ENCODE data around the gene INMT.

Gene INMT

DNA sequence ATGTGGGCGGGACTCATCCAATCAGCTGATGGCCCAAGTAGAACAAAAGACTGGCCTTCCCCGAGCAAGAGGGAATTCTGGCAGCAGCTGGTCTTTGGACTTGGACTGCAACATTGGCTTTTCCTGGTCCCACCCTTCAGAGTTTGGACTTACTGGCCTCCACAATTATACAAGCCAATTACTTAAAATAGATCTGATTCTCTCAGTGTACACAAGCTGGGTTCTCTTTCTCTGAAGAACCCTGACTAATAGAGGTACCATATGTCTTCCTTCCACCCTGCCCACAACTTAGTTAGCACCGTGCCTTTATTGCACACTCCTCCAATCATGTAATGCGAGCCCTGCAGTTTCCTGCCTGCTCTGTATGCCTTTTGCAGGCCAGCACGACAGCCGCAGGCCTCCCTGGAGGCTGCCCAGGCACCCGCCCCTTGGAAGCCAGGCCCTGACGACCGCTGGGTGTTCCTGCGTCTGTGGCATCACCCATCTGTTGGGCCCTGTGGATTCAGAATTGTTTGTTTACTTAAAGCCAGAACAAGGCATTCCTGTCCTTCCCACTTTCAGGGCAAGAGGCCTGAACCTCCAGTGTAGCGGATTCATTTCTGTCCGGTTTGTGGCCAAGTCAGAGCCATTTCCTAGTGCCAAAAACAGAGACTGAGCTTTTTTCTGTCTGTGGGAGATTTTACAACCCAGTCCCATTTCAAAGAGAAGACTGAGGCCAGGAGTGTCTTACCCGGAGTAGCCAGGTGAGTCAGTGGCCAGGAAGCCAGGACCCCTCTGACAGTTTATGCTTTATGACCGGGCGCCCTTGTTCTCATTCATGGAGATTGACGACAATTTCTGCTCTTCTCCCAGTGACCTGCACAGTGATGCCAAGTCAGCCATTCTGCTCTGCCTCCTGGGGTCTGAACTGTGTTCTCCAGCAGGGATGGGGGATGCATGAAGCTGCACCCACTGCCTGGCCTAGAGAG lies 968 bp upstream of the INMT start:
- DNase-seq (ENCODE audit: extremely low read depth in 1 of 2, low read depth in 1 of 2): no peak

DNA sequence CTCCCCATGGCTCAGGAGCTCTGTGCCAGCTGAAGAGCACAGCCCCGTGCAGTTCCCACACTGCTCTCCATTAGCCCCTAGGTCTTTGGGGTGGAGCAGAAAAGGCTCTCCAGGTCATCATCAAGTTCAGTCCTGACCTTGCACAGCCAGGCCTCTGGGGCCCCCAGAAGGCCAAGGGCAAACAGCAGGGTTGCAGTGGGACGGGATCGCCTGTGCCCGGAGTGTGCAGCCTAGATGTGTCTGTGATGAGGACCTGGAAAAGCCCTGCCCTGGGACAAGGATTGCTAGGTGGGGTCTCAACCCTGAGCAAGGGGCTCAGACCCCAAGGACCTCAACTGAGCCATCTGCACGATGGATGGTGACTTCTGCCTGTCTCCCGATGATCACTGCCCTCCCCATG lies 549 bp downstream of the INMT start:
- DNase-seq (ENCODE audit: extremely low read depth in 1 of 2, low read depth in 1 of 2): no peak

DNA sequence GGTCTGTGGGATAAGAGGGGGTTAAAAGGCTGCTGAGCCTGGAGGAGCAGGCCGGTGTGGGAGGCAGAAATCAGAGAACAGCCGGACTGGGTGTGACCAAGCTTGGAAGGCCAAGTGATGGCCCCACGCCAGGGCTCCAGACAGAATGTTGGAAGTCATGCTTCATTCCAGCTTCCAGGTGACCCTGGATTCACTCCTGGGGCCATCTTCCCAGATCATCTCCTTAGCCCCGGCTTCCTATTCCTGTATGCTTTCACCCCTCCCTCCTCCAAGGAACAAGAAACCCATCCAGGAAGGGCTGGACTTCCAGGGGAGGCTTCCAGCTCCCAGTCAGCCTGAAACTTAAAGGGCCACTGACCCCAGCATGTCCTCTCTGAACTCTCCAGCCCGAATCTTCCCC lies 1.0 kb downstream of the INMT start:
- no peak for DNase-seq (ENCODE audit: extremely low read depth in 1 of 2, low read depth in 1 of 2)

DNA sequence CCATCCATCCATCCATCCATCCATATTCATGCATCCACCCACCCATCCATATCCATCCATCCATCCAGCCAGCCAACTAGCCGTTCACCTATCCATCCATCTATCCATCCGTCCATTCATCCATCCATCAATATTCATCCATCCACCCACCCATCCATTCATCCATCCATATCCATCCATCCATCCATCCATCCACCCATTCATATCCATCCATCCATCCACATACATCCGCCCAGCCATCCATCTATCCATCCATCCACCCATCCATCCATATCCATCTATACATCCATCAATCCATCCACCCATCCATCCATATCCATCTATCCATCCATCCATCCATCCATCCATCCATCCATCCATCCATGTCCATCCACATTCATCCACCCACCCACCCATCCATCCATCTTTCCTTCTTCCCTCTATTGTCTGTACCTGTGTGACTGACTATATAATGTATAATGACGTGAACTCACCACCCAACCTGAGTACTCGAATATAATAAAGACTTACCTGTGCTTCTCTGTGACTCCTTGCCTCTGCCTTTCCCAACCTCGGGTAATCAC lies 2.5 kb downstream of the INMT start:
- no peak for DNase-seq (ENCODE audit: extremely low read depth in 1 of 2, low read depth in 1 of 2)

DNA sequence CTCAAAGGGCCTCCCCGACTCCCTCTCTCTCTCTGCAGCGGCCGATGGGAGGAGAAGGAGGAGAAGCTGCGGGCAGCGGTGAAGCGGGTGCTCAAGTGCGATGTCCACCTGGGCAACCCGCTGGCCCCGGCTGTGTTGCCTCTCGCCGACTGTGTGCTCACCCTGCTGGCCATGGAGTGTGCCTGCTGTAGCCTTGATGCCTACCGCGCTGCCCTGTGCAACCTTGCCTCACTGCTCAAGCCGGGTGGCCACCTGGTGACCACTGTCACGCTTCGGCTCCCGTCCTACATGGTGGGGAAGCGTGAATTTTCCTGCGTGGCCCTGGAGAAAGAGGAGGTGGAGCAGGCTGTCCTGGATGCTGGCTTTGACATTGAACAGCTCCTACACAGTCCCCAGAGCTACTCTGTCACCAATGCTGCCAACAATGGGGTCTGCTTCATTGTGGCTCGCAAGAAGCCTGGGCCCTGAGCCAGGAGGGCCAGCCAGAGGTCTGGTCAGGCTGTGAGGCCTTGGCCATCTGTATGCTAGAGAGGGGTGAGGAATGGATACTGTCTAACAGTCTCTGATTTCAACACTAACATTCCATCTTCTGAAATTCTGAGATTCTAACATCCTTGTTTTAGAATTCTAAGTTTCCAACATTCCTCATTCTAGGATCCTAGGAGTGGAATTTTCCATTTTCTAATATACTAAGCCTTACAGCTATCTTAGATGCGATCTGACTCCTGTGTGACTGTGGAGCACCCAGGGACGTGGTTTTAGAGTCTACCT lies 3.6 kb downstream of the INMT start:
- no peak for DNase-seq (ENCODE audit: extremely low read depth in 1 of 2, low read depth in 1 of 2)

DNA sequence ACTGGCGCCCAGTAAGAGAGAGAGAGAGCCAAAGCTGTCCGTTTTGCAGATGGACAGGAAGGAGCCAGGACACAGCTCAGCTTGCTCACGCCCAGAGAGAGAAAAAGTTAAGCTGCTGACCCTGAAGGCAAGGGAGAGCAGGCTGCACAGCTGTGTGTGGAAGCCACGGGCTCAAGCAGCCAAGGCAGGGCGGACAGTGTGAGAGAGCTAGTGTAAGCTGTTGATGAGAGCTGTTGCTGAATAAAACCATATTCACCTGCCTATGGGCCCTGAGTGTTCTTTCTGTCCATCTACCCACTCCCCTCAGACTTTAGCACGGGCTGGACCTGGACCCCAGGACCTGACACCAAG lies 5.4 kb downstream of the INMT start:
- no peak for DNase-seq (ENCODE audit: extremely low read depth in 1 of 2, low read depth in 1 of 2)

DNA sequence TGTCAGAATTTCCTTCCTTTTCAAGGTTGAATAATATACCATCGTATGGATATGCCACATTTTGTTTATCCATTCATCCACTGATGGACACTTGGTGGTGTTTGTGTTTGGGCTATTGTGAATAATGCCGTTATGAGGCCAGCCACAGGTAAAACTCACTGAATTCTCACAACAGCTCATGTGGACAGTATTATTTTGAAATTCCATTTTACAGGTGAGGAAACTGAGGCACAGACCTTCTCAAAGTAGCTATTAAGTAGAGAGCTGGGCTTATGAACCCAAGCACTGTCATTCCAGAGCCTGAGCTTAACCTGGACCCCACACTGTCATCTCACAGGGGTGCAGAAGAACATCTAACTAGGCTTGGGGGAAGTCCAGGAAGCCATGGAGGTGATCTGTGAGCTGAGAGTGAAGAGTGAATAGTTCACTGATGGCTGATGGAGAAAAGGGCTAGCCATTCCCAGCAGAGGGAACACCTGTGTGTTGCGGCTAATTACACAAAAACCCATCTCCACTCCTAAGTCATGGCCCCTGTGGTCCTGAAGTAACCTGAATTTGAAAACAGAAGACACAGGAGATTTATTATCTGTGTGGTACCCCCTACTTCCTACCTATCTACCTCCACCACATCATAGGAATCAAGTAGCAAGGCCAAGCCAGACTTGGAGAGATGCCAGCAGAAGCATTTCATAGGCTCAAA lies 8.7 kb downstream of the INMT start:
- DNase-seq (ENCODE audit: extremely low read depth in 1 of 2, low read depth in 1 of 2): no peak

DNA sequence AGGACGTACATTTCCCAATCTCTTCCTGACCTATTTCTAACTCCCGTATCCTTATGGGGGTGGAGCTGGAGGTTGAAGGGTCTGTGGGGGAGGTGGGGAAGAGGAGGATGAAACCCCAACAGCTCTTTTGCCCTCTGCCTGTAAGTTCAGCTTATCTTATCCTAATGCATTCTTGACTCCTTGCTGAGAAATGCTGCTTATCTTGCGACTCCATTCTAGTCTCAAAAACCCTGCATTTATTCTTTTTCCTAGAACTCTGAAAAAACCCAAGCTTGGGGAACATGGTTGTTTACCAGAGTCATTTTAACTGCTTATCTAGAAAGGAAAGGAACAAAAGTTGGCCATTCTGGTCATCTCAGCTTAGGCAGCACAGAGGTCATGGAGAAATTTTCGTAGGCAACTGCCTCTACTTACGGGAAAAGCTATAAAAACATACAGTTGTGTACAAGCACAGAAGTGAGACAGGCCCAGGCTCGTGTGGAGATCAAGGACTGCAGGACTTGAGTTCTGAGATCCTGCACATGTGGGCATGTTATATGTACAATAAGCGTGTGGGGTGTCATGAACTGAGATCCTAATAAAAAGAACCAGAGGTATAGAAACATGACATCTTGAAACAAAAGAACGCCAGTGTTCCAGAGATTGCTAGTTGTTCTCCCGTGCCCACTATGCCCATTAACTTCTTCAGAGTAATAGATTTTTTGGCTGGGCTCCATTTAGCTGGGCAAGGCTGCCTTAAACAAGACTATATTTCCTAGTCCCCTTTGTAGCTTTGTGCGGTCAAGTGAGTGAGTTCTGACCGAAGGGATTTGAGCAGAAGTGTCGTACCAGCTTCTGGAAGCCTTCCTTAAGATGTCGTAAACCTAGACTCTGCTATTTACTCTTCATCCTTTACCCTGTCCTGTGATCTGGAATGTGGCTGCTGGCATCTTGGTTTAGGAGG lies 9.6 kb downstream of the INMT start:
- DNase-seq (ENCODE audit: extremely low read depth in 1 of 2, low read depth in 1 of 2): no peak

DNA sequence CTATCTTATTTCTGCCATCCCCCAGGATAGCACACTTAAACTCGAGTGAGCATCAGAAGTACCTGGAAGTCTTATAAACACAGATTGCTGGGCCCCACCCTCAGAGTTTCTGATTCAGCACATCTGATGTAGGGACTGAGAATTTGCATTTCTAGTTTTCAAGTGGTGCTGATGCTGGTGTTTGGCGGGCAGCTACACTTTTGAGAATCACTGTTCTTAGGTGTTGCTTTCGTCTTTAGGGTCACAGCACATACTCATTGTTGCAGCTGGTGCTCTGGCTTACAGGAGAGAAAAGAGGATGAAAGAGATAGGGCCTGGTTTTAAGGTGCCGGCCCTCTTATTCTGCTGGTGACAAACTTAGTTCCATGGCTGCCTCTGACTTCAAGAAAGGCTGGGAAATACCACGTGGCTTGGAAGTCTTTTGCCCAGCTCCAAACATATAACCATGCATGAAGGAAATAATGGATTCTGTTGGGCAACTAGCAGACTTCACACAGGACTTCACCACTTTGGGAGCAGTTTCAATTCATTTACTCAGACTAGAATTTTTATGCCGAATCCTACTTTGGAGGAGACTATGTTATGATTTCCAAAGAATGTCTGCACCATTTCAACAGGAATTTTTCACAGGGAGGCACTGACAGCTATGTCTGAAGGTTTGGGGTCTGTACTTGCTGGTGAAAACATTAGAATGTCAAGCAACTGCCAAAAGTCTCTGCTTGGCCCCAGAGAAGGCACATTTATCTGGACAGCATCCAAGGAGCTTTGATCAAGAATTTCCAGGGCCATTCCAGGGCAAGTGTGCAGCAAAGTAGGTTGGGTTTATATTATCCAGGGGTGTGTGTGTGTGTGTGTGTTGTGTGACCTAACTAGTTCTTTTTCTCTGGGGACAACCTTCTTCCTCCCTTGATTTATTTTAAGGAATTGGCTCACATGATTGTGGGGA lies 12.4 kb downstream of the INMT start:
- DNase-seq (ENCODE audit: extremely low read depth in 1 of 2, low read depth in 1 of 2): no peak

DNA sequence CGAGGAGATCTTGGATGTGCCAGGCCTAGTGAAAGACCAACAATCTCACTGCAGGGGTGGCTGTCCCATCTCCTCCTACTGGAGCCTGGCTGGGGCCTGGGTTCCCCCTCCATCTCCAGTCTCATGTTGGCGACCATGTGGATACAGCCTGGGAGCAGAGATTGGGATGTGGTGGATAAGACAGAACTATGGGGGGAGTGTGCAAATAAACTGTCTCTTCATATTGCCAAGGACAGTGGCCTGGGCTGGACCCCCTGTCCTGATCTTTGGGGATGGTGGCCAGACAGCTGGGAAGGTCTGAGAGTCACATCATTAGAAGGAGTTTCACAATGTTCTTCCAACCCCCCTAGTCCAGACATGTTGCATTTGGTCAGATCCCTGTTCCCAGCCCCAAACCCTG lies 13.5 kb downstream of the INMT start:
- DNase-seq (ENCODE audit: extremely low read depth in 1 of 2, low read depth in 1 of 2): no peak

DNA sequence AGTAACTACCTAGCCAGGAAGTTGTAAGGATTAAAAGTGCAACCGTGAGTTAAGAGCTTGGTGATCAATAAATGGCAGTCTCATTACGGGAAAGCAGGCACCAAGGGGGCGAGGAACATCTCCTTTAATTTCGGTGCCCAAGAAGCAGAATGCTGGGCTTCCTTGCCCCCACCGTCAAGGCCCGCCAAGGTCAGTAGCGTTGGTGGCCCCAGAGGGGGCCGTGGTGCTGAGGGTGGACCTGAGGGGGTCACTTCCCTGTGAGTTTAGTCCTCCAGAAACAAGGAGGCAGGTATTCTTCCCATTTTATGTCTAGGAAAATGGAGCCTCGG lies 18.9 kb downstream of the INMT start:
- no peak for DNase-seq (ENCODE audit: extremely low read depth in 1 of 2, low read depth in 1 of 2)

DNA sequence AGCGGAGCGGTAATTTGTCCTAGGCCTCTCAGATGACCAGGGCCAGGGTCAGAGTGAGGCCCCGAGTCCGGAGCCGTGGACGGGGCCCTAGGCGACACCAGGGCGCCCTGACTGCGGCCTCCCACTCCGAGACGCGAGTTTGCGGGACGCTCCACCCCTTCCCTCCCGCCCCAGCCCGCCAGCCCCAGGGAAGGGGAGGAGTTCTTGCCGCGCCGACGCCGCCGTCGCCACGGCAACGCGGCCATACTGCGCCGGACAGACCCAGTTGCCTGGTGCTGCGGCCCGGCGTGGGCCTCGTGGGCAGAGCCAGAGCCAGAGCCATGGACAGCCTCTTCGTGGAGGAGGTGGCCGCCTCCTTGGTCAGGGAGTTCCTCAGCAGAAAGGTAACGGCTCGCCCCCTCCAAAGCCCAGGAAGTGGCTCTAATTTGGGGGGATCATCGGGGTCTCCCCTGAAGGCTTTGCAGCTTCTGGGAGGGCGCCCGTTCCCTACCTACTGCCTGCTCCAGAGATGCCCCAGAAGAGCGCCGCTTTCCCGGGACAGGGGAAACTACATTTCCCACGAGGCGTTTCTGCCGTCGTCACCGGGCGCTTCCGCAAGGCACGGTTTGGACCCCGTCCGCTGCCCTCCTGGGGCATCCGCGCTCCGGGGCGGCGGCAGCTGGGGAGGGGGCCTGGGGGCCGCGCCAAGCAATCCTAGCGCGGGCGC lies 19.4 kb downstream of the INMT start, which contains the start of gene MINDY4:
MINDY4 (plus strand) TSS at position 244 of the 706 bp plus-strand sequence; CDS start at position 321, 77 bp downstream.
- peak; percentile 12 to 43 for DNase-seq (ENCODE audit: extremely low read depth in 1 of 2, low read depth in 1 of 2)

DNA sequence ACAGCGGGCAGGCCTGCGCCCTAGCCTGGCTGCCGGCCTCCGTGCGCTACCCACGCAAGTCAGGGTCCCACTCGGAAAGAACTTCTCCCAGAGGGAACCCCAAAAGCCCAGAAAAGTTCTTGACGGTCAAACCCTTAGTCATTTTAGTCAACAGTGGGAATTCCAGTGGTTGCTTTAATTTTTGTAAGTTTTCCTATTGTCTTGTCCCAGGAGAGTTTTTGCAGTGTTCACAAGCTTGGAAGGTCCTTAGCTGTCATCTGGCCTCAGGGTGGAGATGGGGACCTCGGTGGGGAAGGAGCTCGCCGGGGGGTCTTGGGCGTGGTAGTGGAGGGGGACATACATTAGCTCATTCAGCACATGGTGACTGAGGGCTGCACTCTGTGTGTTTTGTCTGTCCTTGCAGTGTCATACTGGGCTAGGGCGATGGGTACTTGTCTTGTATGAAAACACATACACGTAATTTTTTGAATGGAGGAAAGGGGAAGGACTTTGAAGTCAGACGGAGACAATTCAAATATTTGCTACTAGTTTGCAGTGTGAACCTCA lies 20.0 kb downstream of the INMT start:
- no peak for DNase-seq (ENCODE audit: extremely low read depth in 1 of 2, low read depth in 1 of 2)

DNA sequence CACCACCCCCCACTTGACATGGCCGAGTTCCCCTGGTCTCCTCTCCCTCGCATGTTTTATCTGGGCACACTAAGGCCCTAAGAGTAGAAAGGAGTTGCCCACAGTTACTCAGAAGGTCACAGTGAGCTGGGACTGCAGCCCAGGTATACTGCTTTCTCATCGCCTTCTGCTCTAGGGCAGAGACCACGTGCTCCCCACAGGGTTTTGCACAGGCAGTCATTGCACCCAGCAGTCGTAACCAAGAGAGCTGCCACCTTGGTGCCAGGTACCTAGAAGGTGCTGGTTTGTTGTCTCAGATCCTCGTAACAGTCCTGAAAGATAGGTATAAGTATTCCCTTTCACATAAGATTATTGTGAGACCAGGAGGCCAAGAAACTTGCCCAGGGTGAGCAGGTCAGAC lies 21.0 kb downstream of the INMT start:
- DNase-seq (ENCODE audit: extremely low read depth in 1 of 2, low read depth in 1 of 2): no peak

DNA sequence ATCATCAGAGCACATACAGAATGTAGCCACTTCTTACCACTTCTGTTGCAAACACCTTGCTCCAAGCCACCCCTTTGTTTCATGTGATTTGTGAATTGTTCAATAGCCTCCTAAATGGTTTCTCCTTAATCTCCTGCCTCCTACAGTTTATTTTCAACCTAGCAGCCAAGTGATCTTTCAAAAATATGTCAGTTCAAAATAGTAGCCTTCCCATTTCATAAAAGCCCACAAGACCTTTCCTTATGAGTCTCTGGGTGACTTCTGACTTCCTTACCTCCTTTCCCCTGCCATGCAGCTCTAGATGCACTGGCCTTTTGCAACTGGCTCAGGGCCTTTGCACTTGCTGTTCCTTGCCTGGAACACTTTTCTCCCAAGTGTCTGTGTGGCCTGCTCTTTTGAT lies 24.1 kb downstream of the INMT start:
- DNase-seq (ENCODE audit: extremely low read depth in 1 of 2, low read depth in 1 of 2): no peak

DNA sequence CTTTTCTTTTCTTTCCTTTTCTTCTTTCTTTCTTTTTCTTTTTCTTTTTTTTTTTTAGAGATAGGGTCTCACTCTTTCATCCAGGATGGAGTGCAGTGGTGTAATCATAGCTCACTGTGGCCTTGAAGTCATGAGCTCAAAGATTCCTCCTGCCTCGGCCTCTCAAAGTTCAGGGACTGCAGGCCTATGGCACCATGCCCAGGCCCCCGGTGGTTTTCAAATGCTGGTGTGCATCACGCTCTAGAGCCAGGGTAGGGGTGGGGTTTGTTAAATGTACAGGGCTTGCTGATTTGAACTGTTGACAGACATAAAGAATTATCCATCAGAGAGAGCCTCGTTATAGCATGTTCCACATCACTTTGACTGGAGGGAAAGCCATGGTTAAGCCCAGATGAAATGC lies 25.0 kb downstream of the INMT start:
- no peak for DNase-seq (ENCODE audit: extremely low read depth in 1 of 2, low read depth in 1 of 2)

DNA sequence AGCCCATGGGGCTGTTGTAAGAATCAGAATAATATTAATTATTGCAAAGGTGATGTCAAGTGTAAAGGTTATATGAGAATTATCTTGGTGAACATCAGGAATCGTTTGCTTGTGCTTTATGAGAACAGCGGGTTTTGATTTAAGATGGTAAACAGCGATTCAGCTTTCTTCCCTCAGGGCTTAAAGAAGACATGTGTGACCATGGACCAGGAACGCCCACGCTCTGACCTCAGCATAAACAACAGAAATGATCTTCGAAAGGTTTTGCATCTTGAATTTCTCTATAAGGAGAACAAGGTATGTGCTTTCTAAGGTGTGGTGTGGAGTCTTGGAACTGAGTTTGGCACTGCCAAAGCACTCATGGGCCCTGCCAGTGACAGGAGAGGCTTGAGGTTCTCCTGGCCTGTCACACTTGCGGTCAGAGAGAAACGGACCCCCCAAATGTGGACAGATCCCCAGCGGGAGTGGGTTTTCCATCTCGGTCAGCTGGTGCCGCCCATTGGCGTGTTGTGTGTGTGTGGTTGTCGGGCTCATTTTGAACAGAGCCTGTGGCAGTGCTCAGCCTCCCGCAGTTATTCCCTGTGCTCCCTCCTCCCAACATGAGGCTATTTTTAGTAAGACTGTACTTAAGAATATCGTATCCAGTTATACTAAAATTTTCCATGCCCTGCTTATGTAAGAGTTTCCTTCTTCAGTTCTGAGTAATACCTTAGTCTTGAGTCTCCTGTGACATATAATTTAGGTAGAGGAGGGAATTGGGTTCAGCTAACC lies 26.5 kb downstream of the INMT start:
- no peak for DNase-seq (ENCODE audit: extremely low read depth in 1 of 2, low read depth in 1 of 2)
